GM19023 (cell line): ENCODE measurements around the gene ALPK3.

Experiments
- ATAC-seq: cut with Tn5 transposase; IDR thresholded peaks from one replicate; pipeline ENCODE4 v1.9.1; 2021; ENCODE audit warnings: mild to moderate bottlenecking, moderate library complexity; ENCODE audit not compliant: unreplicated experiment

ALPK3 gene

GRCh38 chr15:84887938-84888337 lies 70.8 kb downstream of the ALPK3 start:
- no peak for ATAC-seq

DNA sequence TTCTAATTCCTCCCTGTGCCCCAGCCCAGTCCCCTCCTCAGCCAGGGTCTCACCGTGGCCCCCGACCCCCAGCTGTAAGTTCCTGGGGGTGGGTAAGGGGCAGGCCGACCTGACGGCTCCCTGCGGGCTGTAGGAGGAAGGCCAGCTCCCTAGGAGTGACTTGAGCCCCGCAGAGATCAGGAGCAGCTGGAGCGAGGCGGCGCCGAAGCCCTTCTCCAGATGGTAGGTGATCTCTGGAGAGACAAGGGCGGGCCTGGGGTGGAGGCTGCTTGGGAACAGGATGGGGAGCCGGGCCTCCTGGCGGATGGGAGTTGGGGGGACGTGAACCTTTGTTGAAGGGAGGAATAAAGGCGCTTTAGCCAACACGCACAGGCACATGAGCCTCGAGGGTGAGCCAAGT lies 71.5 kb downstream of the ALPK3 start:
- ATAC-seq: no peak

DNA sequence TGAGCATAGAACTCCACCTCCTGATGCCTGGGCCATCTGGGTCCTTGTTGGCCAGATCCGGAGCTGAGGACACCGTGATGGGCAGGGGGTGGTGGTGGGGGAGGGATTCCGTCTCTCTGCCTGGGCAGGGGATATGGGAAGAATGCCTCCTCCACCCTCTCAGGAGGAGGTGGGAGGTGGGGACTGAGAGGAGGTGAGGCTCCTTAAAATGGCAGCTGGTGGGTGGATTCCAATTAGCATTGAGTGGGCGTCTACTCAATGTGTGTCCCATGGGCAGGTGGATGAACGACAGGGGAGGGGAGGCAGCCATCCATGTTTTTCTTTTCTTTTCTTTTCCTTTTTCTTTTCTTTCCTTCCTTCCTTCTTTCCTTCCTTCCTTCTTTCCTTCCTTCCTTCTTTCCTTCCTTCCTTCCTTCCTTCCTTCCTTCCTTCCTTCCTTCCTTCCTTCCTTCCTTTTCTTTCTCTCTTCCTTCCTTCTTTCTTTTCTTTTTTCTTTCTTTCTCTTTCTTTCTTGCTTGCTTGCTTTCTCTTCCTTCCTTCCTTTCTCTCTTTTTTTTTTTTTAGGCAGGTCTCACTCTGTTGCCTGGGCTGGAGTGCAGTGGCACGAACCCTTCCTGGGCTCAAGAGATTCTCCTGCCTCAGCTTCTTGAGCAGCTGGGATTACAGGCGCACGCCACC lies 72.3 kb downstream of the ALPK3 start:
- ATAC-seq: no peak

- ATAC-seq: no peak
These were observed 73.0 kb downstream of the ALPK3 start for GRCh38 chr15:84889991-84890669.

- no peak for ATAC-seq
These were observed 73.6 kb downstream of the ALPK3 start for GRCh38 chr15:84890670-84891162.

GRCh38 chr15:84891339-84891738 lies 74.2 kb downstream of the ALPK3 start:
- no peak for ATAC-seq

DNA sequence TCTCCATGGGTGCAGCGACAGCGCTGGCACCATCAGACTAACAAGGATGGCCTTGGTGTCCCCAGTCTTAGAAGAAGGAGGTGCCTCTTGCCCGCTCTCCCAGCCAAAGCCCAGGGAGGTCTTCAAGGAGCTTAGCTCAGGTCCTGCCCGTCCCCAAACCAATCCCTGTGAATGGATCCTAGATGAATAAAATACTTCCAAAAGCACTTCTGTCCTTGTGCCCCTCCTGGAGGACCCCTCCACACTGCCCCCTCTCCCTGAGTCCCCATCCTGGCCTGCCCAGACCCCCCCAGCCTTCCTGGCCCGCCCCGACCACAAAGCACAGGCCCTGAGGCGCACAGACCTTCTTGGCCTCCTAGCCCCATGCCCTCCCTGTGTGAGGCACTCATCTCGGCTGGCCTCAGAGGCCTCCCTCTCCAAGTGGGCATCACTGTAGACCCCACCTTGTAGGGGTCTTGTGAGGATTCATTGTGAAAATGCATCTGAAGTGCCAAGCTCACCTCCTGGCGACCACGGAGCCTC lies 75.7 kb downstream of the ALPK3 start:
- no peak for ATAC-seq

GRCh38 chr15:84893607-84894006 lies 76.5 kb downstream of the ALPK3 start:
- no peak for ATAC-seq

GRCh38 chr15:84894736-84895425 lies 77.7 kb downstream of the ALPK3 start:
- ATAC-seq: no peak

DNA sequence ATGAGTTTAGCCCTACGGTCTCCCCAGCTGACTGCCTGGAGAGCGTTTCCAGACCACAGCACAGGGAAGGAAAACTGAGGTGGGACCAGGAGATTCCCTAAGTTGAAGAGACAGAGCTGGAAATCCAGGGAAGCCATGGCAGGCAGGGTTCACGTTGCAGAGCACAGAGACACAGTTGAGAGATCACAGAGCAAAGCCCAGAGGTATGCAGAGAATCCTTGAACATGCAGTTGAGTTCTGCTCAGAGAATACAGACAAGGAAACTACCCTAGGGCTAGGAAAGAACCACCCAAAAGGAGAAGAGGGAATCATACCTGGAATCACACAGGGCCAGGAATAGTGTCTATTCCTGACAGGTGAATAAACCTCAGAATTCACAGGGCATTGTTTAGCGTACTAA lies 81.6 kb downstream of the ALPK3 start:
- ATAC-seq: no peak

DNA sequence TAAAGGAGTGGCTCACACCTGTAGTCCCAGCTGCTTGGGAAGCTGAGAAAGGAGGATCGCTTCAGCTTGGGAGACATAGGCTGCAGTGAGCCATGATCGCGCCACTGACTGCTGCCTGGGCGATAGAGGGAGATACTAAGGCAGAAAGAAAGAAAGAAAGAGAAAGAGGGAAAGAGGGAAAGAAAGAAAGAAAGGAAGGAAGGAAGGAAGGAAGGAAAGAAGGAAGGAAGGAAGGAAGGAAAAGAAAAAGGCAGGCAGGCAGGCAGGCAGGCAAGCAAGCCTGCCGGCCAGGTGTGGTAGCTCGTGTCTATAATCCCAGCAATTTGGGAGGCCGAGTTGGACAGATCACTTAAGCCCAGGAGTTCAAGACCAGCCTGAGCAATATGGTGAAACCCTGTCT lies 82.6 kb downstream of the ALPK3 start:
- no peak for ATAC-seq

DNA sequence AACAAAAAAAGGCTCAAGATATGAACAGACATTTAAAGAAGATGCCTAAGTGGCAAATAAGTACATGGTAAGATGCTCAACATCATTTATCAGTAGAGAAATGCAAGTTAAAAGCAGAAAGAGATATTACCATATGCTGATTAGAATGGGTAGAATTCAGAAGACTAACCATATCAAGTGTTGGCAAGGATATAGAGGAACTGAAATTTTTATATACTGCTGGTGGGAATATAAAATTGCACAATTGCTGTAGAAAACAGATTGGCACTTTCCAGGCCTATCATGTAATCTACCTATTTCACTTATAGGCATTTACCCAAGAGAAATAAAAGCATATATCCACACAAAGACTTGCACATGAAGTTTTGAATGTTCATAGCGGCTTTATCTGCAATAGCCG lies 84.4 kb downstream of the ALPK3 start:
- ATAC-seq: no peak

DNA sequence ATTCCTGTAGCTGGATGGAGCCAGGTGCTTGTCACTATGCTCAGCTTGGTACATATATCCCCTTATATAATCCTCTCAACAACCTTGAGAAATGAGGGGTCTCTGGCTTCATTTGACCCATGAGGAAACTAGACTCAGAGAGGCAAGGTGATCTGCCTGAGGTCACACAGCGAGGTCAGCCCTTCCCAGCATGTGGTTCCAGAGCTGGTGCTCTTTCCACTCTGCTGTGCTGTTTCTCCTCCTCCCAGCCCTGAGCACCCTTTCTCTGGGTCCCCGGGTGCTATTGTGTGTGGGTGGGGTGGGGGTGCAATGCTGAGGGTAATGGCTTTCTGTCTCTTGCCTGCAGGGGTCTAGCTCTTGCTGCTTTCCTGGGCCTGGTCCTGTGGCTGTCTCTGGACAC lies 86.6 kb downstream of the ALPK3 start:
- no peak for ATAC-seq

- ATAC-seq: no peak
These were observed 87.3 kb downstream of the ALPK3 start for GRCh38 chr15:84904419-84904818.

GRCh38 chr15:84905016-84905916 lies 88.1 kb downstream of the ALPK3 start:
- ATAC-seq: no peak

DNA sequence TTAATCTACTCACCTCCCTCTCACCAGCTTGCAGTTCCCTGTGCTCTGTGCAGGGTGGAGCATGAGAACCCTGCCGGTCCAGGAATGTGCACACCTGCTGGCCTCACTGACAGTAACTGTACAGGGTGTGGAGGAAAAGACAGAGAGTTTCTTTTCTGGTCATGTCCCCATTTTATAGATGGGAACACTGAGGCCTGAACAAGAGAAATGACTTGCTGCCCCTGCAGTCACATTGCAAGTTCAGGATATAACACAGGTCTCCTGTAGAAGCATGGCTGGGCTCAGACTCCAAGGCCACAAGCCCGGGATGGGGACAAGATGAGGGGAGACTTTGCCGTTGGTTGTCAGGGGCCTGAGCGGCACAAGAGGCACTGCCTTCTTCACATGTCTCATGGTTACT lies 90.6 kb downstream of the ALPK3 start:
- no peak for ATAC-seq

DNA sequence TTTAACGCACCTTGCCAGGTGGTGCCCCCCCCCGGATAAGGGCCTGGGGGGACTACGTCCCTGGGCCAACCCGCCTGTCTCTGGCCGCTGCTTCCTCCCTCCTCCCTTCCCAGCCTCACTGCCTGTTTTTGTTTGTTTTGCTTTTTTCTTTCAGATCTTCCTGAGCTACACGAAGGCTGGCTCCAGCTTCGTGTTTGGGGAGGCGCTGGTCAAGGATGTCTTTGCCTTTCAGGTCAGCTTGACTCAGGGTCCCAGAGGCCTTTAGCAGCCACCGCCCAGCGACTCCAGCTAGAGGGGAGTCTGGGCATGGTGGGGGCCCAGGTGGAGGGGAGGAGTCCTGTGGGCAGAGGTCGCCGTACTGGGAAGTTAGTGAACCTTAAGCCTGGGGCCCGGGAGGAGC lies 91.4 kb downstream of the ALPK3 start:
- no peak for ATAC-seq

- ATAC-seq: no peak
These were observed 91.9 kb downstream of the ALPK3 start for GRCh38 chr15:84909029-84909428.

- ATAC-seq: no peak
These were observed 92.6 kb downstream of the ALPK3 start for GRCh38 chr15:84909782-84910181.

- no peak for ATAC-seq
These were observed 93.9 kb downstream of the ALPK3 start for GRCh38 chr15:84910928-84911623.
